ENCODE results near the gene ZNF236.

GRCh38 chr18:77006305-77007175 is 184.2 kb downstream of the ZNF236 start:
- TF ChIP-seq, protein P1, sequence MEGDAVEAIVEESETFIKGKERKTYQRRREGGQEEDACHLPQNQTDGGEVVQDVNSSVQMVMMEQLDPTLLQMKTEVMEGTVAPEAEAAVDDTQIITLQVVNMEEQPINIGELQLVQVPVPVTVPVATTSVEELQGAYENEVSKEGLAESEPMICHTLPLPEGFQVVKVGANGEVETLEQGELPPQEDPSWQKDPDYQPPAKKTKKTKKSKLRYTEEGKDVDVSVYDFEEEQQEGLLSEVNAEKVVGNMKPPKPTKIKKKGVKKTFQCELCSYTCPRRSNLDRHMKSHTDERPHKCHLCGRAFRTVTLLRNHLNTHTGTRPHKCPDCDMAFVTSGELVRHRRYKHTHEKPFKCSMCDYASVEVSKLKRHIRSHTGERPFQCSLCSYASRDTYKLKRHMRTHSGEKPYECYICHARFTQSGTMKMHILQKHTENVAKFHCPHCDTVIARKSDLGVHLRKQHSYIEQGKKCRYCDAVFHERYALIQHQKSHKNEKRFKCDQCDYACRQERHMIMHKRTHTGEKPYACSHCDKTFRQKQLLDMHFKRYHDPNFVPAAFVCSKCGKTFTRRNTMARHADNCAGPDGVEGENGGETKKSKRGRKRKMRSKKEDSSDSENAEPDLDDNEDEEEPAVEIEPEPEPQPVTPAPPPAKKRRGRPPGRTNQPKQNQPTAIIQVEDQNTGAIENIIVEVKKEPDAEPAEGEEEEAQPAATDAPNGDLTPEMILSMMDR (IDR thresholded peaks at IDR 0.05), result no peak
- no peak for TF ChIP-seq ZFX (IDR thresholded peaks at IDR 0.05; ENCODE audit: borderline replicate concordance)

Measured in 22Rv1 (cell line).